Stimulated activated CD4-positive, alpha-beta T cell treated with anti-CD3 and anti-CD28 coated beads, Interleukin-1b, Interleukin-23, amount 100 ng/mL, for 48 hours (primary cell): Measurements from ENCODE around the gene TECPR2.

Source experiments
- DNase-seq: peaks from one replicate; pipeline ENCODE4 v3.0.0-alpha.2; 2020

The TECPR2 gene

GRCh38 chr14:102387086-102387485, 24.3 kb downstream of the TECPR2 start:
- DNase-seq: no peak

- no peak for DNase-seq
Observed at GRCh38 chr14:102389246-102389645, 26.5 kb downstream of the TECPR2 start.

GRCh38 chr14:102390064-102390855, 27.5 kb downstream of the TECPR2 start:
- no peak for DNase-seq

- no peak for DNase-seq
Observed at GRCh38 chr14:102392506-102392905, 29.8 kb downstream of the TECPR2 start.

- no peak for DNase-seq
Observed at GRCh38 chr14:102394717-102395375, 32.1 kb downstream of the TECPR2 start.

- DNase-seq: no peak
Observed at GRCh38 chr14:102396521-102396920, 33.8 kb downstream of the TECPR2 start.

- DNase-seq: no peak
Observed at GRCh38 chr14:102403028-102403427, 40.3 kb downstream of the TECPR2 start.

GRCh38 chr14:102407258-102407657, 44.5 kb downstream of the TECPR2 start:
- no peak for DNase-seq

GRCh38 chr14:102408724-102409123, 46.0 kb downstream of the TECPR2 start:
- no peak for DNase-seq

GRCh38 chr14:102415671-102416070, 52.9 kb downstream of the TECPR2 start:
- DNase-seq: no peak

- DNase-seq: no peak
Observed at GRCh38 chr14:102417001-102417431, 54.3 kb downstream of the TECPR2 start.

GRCh38 chr14:102417646-102418045, 54.9 kb downstream of the TECPR2 start:
- DNase-seq: no peak

- DNase-seq: no peak
Observed at GRCh38 chr14:102418169-102418852, 55.6 kb downstream of the TECPR2 start.

GRCh38 chr14:102418853-102419240, 56.1 kb downstream of the TECPR2 start:
- DNase-seq: no peak

GRCh38 chr14:102419276-102419675, 56.5 kb downstream of the TECPR2 start:
- DNase-seq: no peak

GRCh38 chr14:102419716-102420115, 57.0 kb downstream of the TECPR2 start:
- DNase-seq: no peak

- no peak for DNase-seq
Observed at GRCh38 chr14:102421411-102422057, 58.8 kb downstream of the TECPR2 start.

GRCh38 chr14:102424520-102424919, 61.8 kb downstream of the TECPR2 start:
- no peak for DNase-seq

- no peak for DNase-seq
Observed at GRCh38 chr14:102424923-102425322, 62.2 kb downstream of the TECPR2 start.

- no peak for DNase-seq
Observed at GRCh38 chr14:102426796-102427195, 64.1 kb downstream of the TECPR2 start.

- no peak for DNase-seq
Observed at GRCh38 chr14:102427642-102428041, 64.9 kb downstream of the TECPR2 start.

- DNase-seq: no peak
Observed at GRCh38 chr14:102430212-102430908, 67.6 kb downstream of the TECPR2 start.

- no peak for DNase-seq
Observed at GRCh38 chr14:102431751-102432150, 69.0 kb downstream of the TECPR2 start.
